HG03342 (cell line): Measurements from ENCODE around the gene GRK3.

ENCODE experiments used
- ATAC-seq: cut with Tn5 transposase; IDR thresholded peaks from one replicate; pipeline ENCODE4 v1.9.1; 2021; ENCODE audit warnings: mild to moderate bottlenecking, moderate library complexity; ENCODE audit not compliant: unreplicated experiment

Gene GRK3

GRCh38 chr22:25656724-25657123 lies 92.2 kb downstream of the GRK3 start:
- ATAC-seq = peak; percentile 92

GRCh38 chr22:25658633-25659032 lies 94.2 kb downstream of the GRK3 start:
- ATAC-seq = no peak

DNA sequence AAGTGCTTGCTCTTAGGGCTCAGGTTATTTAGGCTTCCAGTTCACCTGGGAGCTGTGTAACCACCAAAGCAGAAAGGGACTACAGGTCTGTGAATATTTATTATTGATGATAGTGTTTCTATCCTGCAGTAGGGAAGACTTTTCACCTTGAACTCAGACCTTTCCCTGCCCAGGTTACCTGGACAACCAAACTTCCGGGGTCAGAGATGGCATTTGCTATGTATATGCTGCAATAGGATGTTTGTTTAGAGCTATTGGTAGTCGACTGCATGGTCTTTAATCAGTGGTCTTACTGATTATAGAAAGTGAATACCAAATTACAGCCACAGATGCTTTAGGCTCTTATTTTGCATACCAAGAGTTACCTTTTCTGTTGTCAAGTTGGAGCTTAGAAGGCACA lies 94.9 kb downstream of the GRK3 start:
- ATAC-seq = no peak

DNA sequence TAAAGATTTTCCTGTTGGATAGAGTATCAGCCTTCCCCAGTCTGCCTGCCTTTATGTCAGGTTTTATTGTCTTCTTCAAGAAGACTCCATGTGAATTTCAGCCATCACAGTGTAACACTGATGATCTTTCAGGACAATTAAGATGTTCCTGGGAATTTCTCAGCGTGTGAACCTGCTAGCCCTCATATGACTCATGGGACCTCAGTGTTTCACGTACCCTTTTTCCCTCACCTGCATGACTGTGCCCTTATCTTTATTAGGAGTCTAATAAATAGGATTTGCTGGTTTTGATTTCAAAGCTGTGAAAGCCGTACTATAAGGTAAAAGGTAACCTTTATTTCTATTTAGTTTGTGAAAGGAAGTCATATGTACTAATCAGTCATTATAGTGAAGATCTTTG lies 95.9 kb downstream of the GRK3 start:
- no peak for ATAC-seq

DNA sequence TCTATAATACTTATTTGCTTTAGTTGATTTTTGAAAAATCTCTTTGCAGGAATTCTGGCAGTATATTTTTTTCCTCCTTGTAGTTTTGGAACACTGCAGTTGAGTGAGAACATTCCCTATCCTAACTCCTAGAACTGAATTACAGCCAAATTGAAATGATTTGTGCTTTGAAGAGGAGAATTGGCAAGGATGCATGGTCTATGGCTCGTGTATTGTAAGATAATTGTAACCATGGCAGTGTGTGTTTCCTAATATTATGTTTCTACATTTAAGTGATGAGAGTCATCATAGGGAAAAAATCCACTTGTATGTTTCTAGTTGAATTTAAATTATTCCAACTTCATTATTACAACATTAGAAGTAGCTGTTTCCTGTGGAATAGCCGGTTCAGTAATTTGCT lies 96.6 kb downstream of the GRK3 start:
- no peak for ATAC-seq

DNA sequence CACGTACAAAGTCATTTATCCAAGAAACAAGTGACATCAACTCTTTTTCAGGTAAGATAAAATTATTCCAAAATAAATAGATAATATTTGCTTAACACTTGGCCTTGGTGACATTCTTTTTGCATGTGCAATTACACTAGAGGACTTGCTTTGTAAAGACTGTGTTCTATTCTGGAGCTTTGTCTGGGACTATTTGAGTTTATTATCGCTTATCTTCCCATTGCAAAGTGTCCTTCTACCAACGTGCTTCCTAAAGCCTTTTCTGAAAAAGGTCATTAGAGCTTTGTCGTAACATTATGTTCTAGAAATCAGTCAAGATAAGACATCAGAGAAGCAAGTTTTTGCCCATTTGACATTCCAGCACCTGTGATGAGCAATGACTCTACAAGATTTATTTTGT lies 99.2 kb downstream of the GRK3 start:
- ATAC-seq = no peak

DNA sequence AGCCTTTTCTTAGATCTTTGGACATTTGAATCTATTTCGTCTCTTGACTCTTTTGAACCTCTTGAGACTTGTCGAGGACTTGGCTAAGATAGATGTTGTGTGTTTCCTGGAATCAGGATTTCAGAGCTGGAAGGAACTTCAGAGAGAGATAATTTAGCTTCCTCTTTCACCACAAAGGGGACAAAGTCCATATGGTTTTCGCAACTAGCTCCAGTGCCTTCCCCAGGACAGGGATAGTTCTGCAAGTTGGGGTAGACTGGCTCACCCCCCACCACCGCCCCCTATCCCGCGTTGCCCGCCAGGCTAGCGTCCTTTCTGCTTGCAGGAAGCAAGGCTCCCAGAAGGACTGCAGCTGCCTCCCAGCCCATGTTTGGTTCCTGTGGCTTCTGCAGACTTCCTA lies 101.8 kb downstream of the GRK3 start:
- ATAC-seq = no peak

GRCh38 chr22:25668437-25668836 lies 104.0 kb downstream of the GRK3 start:
- ATAC-seq = no peak

GRCh38 chr22:25669253-25670069 lies 105.0 kb downstream of the GRK3 start:
- ATAC-seq = no peak

DNA sequence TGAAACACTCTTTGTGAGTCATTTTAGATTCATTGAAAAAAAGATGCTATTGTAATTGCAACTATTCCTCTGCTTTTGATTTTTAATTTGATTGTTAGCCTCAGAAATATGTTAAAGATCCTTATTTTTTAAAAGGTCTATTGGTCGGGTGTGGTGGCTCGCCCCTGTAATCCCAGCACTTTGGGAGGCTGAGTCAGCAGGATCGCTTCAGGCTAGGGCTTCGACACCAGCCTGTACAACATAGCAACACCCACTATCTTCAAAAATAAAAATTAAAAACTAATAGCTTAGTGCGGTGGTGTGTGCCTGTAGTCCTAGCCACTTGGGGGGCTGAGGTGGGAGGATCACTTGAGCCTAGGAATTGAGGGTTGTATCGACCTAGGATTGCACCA lies 105.6 kb downstream of the GRK3 start:
- no peak for ATAC-seq

- no peak for ATAC-seq
These were observed 108.0 kb downstream of the GRK3 start for GRCh38 chr22:25672289-25673084.

DNA sequence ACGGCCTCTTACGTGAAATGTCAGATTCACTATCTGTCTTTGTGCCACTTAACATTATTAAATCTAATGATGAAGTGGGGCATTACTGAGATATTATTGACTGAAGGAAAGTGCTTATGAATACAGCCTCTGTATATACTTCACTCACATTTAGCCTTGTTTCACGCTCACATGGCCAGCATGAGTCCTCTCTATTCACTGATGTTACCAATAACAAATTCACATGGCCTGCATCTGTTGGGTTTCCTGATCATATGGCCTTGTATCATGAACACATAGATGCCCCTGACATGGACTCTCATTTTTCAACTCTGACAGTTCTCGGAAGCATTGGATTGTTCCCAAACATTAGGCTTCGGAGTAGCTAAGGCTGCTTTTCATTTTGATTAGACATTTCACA lies 109.2 kb downstream of the GRK3 start:
- no peak for ATAC-seq

- ATAC-seq = no peak
These were observed 113.2 kb downstream of the GRK3 start for GRCh38 chr22:25677631-25678030.

DNA sequence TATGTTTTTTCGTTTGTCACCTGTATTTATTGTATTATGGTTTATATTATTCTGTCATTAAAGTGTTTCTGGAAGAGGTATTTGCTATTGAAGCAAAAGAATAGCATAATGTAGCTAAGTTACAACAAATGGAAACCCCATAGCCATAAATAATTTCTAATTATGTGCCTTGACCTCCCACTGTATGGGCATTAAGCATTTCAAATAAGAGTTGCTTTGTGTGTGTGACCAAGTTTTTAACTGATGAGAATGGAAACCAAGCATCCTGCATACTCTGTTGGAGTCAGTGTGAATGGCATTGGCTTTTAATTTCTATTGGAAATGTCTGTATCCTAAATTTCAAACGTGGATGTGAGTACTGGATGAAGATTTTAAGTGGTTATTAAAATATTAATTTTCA lies 115.6 kb downstream of the GRK3 start:
- no peak for ATAC-seq

DNA sequence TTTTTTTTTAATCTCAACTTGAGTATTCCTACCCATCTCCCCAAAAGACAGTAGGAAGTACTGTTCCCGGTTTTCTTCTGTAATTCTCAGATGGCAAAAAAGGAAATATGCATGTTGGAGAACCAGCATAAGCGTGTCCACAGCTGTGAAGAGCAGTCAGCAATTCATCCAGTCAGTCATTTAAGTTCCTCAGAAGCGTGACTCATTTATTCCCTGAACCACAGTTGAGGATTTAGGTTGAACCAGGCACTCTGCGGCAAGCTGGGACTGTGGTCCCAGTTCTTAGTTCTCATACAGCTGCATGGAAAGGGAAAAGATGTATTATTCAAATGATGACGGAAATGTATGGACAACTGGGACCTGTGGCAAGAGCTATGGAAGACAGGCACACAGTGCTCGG lies 116.5 kb downstream of the GRK3 start:
- no peak for ATAC-seq

DNA sequence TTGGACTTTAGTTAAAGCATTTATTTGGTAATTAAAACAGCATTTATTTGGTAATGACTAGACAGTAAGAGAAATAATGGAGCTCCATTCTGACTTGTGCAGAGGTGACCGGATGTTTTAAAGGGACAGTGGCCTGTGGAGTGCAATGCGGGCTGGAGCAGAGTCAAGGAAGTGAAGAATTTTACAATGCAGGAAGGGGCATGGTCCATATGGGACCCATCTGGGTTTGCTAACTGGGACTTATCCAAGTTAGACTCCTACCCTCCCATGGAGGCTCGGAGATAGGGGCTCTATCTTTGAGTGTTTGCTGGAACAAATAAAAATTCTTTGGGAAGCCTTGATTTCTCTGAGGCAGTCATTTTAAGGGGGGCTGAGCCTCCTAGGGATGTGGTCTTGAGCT lies 117.6 kb downstream of the GRK3 start:
- no peak for ATAC-seq

DNA sequence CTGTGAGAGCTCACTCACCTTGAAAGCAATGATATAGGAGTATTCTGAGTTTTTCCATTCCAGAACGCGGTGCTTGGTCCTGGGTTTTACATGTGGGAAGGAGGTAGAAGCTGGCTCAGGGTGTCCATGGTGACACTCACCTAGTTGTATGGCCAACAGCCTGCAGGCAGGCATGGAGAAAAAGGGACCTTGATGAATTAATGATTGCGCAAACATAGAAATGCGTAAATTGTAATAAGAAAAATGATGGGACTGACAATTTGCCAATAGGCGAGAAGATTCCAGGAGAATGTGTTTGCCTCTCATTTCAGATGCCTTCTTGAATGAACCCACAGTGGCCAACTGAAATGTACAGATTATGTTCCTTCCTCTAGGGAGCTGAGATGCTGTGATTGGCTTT lies 124.2 kb downstream of the GRK3 start:
- ATAC-seq = no peak

GRCh38 chr22:25689631-25690030 lies 125.2 kb downstream of the GRK3 start:
- no peak for ATAC-seq

DNA sequence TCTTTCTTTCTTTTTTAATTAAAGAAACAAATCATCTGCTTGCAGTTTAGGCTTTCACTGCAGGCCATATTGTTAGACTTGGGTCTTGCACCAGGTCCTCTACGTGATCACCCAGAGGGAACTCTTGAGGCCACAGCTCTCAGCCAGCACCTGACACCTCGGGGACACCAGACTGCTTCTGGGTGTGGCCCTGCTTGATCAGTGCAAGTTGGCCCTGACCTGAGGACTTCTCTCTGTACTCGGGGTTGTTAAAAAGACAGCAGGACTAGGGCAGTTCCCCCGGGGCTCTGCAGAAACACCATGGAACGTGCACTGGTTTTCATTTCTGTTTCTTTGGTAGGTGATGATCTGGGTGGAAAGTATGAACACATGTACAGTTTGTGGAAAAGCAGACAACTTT lies 126.3 kb downstream of the GRK3 start:
- ATAC-seq = no peak

GRCh38 chr22:25692397-25693267 lies 128.2 kb downstream of the GRK3 start:
- no peak for ATAC-seq

DNA sequence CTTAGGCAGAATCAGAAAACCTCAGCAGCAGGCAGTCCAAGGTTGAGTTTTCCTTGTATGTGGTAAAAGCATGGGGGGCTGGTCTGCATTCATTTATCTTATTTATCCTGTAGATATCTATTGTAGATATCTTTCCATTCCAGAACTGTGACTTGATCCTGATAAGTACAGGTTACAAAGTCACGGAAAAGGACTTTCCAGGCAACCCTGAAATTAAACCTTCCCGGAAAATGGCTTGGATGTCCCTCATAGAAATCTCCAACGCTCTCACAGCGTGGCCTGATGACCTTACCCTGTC lies 128.7 kb downstream of the GRK3 start:
- ATAC-seq = no peak
